Forelimb muscle (tissue), 1 donor: ENCODE results near the gene HSPA4L. TPM values are rescaled to one million over a fixed set of nuclear protein-coding genes. Genes with fewer than 3 reads are reported as not detected.

Experiments used
- DNase-seq: peaks from one replicate; pipeline ENCODE4 v3.0.0-alpha.2; 2013; ENCODE audit warnings: low read depth
- polyA plus RNA-seq: library from polyadenylated mRNA; unstranded; fragments of 120-200 nt; gene quantifications from one replicate; pipeline ENCODE4 v1.2.1, GENCODE V29; 2013; ENCODE audit not compliant: insufficient read length

Gene HSPA4L
- polyA plus RNA-seq, 1 donor: 9.0 TPM

GRCh38 chr4:127783955-127784770 is 2.0 kb downstream of the HSPA4L start:
- no peak for DNase-seq

- DNase-seq: no peak
Observed at GRCh38 chr4:127788517-127788916, 6.4 kb downstream of the HSPA4L start.

GRCh38 chr4:127791391-127791790 is 9.3 kb downstream of the HSPA4L start:
- DNase-seq: no peak

GRCh38 chr4:127793528-127793927 is 11.4 kb downstream of the HSPA4L start:
- no peak for DNase-seq

- DNase-seq: no peak
Observed at GRCh38 chr4:127799711-127800110, 17.6 kb downstream of the HSPA4L start.

GRCh38 chr4:127809173-127809800 is 27.2 kb downstream of the HSPA4L start:
- DNase-seq: no peak

GRCh38 chr4:127810551-127810950 is 28.4 kb downstream of the HSPA4L start:
- DNase-seq: no peak

- no peak for DNase-seq
Observed at GRCh38 chr4:127822430-127822829, 40.3 kb downstream of the HSPA4L start.

GRCh38 chr4:127828121-127828520 is 46.0 kb downstream of the HSPA4L start:
- no peak for DNase-seq

GRCh38 chr4:127829014-127829413 is 46.9 kb downstream of the HSPA4L start:
- DNase-seq: no peak

- DNase-seq: no peak
Observed at GRCh38 chr4:127832585-127832984, 50.5 kb downstream of the HSPA4L start.

- no peak for DNase-seq
Observed at GRCh38 chr4:127843704-127844600, 61.8 kb downstream of the HSPA4L start.

- DNase-seq: no peak
Observed at GRCh38 chr4:127844601-127845116, 62.5 kb downstream of the HSPA4L start.

- DNase-seq: no peak
Observed at GRCh38 chr4:127846061-127846460, 63.9 kb downstream of the HSPA4L start.

- no peak for DNase-seq
Observed at GRCh38 chr4:127846765-127847164, 64.6 kb downstream of the HSPA4L start.

- DNase-seq: no peak
Observed at GRCh38 chr4:127849505-127850234, 67.5 kb downstream of the HSPA4L start.

GRCh38 chr4:127852661-127853060 is 70.5 kb downstream of the HSPA4L start:
- no peak for DNase-seq

- no peak for DNase-seq
Observed at GRCh38 chr4:127856196-127856812, 74.2 kb downstream of the HSPA4L start.

GRCh38 chr4:127856813-127857447 is 74.8 kb downstream of the HSPA4L start:
- DNase-seq: no peak

- no peak for DNase-seq
Observed at GRCh38 chr4:127857641-127858040, 75.5 kb downstream of the HSPA4L start.
